Epidermal melanocyte (primary cell): Measurements from ENCODE around the gene SCUBE1.

Source experiments
- DNase-seq: peaks from one replicate; pipeline ENCODE4 v3.0.0; 2011; ENCODE audit warnings: low spot score; ENCODE audit not compliant: insufficient read length

Gene SCUBE1

DNA sequence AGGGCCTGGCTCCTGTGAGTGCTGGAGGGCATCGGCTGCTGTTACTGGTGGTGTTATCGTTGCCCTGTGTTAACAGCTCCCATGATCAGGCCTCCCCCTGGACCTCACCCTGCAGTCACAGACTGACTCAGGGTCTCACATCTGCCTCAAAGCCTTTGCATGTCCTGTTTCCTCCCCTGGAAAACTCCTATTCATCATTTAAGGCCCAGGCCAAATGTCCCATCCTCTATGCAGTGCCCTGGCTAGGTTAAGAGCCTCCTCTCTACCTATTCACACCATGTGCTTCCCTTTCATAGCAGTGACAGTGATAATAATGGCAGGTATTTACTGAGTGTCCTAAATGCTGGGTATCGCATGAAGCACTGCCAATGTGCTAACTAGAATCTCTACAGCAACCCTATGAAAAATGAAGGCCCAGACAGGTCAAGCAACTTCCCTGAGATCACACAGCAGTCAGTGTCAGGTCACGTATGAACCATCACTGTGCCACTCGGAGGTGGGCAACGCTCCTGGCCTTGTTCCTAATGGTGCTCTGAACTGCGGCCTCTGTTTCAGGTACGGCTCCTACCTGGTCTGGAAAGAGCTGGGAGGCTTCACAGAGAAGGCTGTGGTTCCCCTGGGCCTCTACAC is 182.6 kb downstream of the SCUBE1 start:
- no peak for DNase-seq

DNA sequence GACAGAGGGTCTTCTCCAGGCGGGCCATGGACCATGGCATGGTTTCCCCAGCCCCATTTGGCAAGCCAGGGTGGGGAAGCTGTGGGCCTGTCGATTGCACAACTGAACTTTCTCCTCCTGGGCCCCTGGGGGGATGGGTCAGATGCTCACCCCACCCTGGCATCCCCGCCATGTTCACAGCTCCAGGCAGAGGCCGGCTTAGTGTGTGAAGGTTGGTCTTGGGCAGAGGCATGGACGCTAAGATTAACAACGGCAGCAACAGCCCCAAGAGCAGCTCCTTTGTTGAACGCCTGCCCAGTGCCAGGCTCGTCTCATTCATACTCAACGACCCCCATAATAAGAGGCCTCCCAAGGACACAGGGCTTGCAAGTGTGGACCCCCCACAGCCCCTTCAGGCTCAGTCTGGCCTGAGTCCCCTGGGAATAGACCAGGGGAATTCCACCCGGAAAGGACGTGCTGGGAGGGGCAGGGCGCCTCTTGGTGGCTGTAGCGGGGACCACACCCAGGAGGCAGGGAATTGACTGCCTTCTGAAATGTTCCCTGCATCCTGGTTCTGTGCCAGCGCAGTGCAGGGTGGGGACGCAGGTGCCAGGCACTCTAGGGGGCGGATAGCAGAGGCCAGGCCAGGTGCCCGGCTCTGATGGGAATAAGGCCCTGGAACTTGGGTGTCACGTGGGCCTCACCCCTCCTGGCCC is 183.5 kb downstream of the SCUBE1 start:
- DNase-seq = no peak

DNA sequence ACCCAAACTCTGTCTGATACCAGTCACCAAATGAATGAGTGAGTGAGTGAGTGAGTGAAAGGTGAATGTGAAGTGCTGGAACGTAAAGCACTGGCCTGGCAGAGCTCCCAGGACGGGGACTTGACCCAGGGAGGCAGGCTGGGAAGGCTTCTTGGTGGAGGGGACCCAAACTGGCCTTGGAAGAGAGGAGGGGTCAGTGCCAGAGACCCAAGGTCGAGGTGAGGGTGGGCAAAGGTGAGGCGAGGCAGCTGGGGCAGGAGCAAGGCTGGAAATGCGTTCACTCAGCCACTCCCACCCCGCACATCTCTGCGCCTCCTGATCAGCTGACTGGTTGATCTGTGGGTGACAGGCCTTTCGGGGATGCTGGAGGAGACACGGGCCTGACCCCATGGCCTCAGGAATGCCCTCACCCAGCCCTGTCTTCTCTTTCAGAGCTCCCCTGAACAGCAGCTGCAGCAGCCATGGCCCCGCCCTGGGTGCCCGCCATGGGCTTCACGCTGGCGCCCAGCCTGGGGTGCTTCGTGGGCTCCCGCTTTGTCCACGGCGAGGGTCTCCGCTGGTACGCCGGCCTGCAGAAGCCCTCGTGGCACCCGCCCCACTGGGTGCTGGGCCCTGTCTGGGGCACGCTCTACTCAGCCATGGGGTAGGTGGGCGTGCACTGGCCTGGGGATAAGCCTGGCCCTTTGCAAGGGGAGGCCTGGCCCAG is 184.2 kb downstream of the SCUBE1 start:
- DNase-seq = no peak

DNA sequence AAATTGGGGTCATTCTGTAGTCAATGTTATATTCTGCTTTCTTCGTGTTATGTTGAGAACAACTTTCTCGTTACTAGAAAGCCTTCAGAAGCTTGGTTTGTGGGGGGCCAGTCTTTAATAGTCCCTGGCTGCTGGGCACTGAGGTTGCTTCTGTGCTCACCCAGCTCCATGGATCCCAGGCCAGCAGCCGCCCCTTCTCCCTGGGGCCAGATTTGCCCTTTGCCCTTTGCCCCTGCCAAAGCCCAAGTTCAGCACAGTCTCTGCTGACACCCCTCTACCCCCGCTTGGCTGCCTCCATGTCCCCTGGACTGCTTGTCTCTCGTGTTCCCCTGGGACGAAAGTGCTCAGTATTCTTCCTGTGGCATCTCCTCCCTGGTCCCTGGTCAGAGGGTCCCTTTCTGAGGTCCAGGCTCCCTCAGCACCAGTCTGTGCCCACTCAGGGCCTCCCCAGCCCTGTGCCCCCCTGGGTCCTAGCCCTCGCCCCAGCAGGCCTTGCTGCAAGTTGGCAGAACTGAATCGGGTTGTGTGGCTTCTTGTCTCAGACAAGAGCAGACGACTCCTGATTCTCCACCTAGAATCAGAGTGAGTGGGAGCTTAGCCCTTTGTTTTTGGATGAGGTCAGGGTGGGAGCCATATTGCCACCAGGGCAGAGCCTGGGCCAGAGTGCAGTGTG is 185.2 kb downstream of the SCUBE1 start:
- DNase-seq = no peak

DNA sequence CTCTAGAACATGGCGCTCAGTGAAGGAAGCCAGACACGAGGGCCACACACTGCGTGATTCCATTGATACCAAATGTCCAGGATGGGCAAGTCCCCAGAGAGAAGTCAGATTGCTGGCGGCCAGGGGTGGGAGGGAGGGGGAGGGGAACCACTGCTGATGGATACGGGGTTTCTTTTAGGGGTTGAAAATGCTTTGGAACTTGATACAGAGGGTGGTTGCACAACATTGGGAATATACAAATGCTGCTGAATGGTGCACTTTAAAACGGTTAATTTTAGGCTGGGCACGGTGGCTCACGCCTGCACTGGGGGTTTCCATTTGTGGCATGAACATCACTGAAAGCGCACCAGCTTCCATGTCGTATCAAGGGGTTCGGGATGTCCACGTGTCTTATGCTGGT is 186.8 kb downstream of the SCUBE1 start:
- no peak for DNase-seq

DNA sequence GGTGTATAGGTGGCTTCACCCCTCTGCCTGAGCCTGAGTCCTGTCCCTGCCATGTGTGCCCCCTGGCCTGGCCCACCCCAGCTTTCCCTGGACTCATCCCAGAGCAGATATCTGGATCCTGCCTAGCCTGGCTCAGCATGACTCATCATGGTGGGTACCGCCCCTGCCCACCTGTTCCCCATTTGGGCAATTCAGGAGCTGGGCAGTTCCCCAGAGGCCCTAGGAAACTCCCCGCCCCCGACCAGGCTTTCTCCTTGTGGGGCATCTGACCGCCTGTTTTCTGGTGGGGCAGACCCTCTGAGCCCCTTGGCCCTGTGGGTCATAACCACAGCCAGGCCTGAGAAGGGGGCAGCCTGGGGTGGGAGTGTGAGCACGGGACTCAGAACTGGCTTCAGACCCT is 187.4 kb downstream of the SCUBE1 start:
- DNase-seq = no peak

DNA sequence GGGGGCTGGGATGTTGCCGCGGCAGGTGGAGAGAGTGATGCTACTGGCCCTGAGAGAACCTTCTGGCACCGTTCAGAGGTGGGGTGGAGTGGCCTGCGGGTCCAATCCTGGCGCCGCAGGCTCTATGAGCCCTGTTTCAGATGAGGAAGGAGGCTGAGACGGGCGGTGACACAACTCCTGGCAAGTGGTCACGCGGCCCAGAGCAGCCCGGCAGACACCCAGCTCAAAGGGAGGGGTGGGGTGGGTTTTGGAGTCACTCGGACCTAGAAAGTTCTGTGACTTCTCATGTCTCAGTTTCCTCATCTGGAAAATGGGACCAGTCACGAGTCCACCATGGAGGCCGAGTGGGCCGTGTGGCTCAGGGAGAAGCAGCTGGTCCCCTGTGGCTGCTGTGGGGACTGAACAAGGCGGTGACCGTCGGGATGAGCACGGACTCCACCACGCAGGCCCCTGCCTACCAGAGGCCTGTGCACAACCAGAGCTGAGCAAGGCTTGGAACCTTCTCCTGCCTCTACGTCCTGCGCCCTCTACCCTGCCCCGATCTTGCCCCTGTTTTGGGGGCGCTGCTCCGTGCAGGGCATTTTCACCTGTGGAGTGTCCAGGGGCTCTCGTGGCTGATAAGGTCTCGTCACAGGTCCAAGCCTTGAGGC is 188.2 kb downstream of the SCUBE1 start:
- DNase-seq = no peak

DNA sequence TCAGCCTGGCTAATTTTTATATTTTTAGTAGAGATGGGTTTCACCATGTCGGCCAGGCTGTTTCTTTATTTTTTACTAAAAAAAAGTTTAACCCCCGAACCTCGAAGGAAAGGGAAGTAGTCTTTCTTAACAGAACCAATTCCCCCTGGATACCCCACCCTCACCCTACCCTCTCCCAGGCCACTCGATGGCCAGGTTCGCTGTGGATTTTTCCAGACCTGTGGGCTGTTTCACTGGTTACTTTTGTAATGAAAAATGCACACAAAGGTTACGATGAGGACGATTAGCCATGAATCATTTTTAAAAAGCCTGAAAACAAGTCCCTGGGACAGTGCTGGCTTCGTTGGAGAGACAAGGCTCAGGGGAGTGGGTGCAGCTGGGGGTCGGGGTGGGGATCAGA is 189.3 kb downstream of the SCUBE1 start:
- no peak for DNase-seq

DNA sequence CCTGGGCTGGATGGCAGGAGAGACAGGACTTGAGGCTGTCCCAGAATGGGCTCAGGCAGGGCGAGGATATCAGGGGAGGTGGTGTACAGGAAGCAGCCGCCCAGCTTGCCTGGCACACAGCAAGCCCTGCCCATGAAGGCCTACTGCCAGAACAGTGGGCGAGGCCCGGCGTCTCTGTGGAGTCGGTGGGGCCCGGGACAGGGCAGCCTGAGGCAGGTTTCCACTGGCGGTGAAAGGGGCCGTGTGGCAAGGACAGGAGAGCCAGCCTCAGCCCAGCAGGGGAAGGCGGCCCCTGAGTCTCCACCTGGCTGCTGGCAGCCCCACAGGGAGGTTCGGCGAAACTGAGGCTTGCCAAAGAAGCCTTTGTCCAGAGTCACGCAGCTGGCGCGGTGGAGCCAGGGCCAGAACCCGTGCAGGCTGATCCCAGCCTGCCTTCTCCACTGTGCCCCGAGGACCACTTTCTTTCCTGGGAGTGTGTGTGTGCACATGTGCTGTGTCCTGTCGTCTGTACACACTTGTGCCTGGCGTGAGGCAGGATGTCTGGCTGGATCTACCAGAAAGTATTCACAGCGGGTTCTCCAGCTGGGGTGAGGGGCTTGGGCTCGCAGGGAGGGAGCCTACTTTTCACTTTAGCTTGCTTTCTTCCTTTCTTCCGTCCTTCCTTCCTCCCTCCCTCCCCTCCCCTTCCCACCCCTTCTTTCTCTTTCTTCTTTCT is 190.7 kb downstream of the SCUBE1 start:
- peak; percentile 62 for DNase-seq

DNA sequence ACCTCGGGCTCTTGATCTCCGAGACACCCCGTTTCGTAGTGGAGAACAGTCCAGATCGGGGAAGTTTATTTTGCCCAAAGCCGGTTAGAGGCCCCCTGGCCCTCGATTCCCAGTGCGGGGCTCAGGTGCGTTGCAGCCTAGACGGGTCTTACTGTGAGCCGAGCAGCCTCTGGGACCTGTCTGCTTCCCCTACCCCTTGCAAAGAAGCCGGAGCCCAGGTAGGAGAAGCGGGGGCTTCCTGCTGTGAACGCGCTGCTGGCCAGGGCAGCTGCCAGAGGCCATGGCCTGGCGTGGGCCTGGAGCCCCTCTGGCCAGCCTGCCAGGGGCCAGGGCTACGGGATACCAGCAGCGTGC is 191.2 kb downstream of the SCUBE1 start:
- no peak for DNase-seq

DNA sequence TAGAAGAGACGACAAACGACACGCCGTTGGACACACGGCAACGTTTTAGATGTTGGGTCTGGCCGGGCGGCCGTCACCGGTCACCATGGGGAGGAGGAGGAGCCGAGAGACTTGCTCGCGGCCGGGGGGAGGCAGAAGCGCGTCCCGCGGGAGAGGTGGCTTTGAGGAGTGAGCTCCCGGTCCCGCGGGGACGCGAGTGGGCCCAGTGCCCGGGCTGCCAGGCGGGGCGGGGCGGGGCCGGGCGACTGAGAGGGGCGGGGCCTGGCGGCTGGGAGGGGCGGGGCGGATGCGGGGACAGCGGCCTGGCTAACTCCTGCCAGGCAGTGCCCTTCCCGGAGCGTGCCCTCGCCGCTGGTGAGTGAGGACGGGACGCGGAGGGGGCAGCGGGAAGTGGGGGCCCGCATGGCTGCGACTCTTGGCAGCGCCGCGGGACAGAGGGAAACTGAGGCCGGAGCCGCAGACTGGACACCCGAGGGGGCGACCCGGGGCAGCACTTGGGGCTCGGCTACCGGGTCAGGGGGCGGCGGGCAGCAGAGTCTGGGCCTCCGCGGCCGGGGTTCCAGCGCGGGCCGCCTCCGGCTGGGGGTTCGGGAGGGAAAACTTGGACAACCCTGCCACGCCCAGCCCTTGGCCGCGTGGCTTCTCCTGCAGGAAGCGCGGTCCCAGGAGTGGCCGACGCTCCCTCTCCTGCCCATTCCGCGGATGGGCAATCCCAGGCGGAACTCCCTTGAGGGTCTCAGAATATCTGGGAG is 191.7 kb downstream of the SCUBE1 start, which contains the start of gene TSPO:
TSS of gene TSPO (plus strand) at position 309 of the 752 bp plus-strand sequence. CDS start 7,680 bp downstream, outside the sequence.
- DNase-seq = peak; percentile 78

DNA sequence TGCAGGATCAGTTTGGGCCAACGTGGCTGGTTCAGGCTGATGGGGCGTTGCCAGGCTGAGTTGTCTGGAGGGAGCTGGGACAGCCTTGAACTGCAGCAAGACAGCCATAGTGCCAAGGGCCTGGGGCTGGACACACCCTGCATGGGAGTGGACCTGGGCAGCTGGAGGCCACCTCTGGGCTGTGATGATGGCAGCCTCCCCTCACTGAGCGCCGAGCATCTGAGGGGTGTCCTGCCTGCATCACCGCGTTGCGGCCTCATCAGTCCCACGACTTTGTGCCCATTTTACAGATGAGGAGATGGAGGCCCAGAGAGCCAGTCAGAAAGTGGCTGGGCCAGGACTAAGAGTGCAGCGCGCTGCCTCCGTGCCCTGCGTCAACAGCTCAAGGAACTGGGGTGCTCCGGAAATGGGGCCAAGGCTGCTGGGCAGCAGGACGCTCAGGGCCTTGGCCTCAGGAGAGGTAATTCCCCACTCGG is 192.4 kb downstream of the SCUBE1 start:
- no peak for DNase-seq

DNA sequence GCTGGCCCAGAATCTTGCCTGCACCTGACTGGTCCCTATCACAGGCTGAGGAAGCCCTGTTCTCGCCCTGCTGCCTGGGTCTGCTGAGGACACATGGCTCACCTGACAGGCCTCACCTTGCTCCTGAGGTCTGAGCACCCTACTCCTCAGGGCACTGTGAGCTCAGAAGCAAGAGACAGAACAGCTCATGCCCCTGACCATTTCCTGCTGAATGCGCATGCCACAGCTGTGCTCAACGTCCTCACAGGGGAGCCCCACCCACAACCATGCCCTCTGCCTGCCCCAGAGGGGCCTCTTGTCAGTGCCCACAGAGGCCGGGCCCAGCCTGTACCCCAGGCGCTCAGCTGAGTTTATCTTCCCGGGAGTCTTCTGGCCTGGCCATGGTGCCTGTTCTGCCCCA is 194.6 kb downstream of the SCUBE1 start:
- no peak for DNase-seq

DNA sequence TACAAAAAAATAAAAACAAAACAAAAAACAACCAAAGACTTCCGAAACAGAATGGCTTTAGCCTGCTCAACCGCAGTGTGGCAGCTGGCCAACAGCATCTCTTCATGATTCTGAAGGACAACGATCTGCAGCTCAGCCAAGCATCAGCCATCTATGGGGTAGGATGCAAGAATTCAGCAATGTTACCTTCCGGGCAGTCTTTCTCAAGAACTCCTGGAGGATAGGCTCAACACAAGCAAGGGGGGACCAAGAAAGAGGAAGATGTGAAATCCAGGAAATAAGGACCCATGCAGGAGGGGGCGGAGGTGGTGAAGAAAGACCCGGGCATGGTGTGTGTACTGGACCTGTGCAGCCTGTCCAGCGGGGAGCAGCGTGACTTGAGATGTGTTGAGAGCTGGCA is 195.4 kb downstream of the SCUBE1 start:
- DNase-seq = no peak
